Neuronal stem cell (in vitro differentiated cells): ENCODE results near the gene GPR55.

Experiments
- DNase-seq: peaks from one replicate; pipeline ENCODE4 v3.0.0-alpha.2; 2013; ENCODE audit warnings: low spot score
- H2AFZ ChIP-seq: one replicate; pipeline ENCODE4 v1.6.1; 2013; ENCODE audit warnings: mild to moderate bottlenecking, low read length, inconsistent platforms
- H2AK5ac ChIP-seq: 2 replicates; pipeline ENCODE4 v1.6.1; 2013; ENCODE audit warnings: low read depth, mild to moderate bottlenecking, inconsistent platforms, low read length, moderate library complexity, mixed read lengths
- H2BK120ac ChIP-seq: 2 replicates; pipeline ENCODE4 v1.6.1; 2013; ENCODE audit warnings: low read depth, mild to moderate bottlenecking, inconsistent platforms, low read length, moderate library complexity, mixed read lengths
- H2BK12ac ChIP-seq: one replicate; pipeline ENCODE4 v1.6.1; 2013; ENCODE audit warnings: low read length, inconsistent platforms
- H2BK15ac ChIP-seq: 2 replicates; pipeline ENCODE4 v1.6.1; 2013; ENCODE audit warnings: mild to moderate bottlenecking, low read length, inconsistent platforms, mixed read lengths
- H2BK5ac ChIP-seq: one replicate; pipeline ENCODE4 v1.6.1; 2013; ENCODE audit warnings: inconsistent platforms, mild to moderate bottlenecking, low read length, moderate library complexity
- H3K14ac ChIP-seq: one replicate; pipeline ENCODE4 v1.6.1; 2013; ENCODE audit warnings: low read length, inconsistent platforms
- H3K18ac ChIP-seq: 2 replicates; pipeline ENCODE4 v1.6.1; 2013; ENCODE audit warnings: low read length, inconsistent platforms
- H3K23ac ChIP-seq: 2 replicates; pipeline ENCODE4 v1.6.1; 2013; ENCODE audit warnings: low read depth, mild to moderate bottlenecking, mixed read lengths, low read length, inconsistent platforms; ENCODE audit not compliant: poor library complexity
- H3K27ac ChIP-seq: replicated peaks from 3 replicates; pipeline ENCODE4 v1.5.1; 2013; ENCODE audit warnings: low read length, inconsistent platforms
- H3K27me3 ChIP-seq, 3 experiments: 2 replicates each; pipeline ENCODE4 v1.6.1; 2013; ENCODE audit warnings: low read length in 3 of 3, mild to moderate bottlenecking in 2 of 3, inconsistent platforms in 1 of 3, low read depth in 1 of 3, mixed read lengths in 1 of 3, moderate library complexity in 1 of 3; ENCODE audit not compliant: control insufficient read depth in 3 of 3, insufficient read depth in 3 of 3
- H3K36me3 ChIP-seq, 2 donors: replicated peaks in 1 of 2; 2 replicates each; pipeline ENCODE4 v1.6.1; 2013; ENCODE audit warnings: low read length in 2 of 2; ENCODE audit not compliant: control insufficient read depth in 2 of 2, insufficient read depth in 2 of 2
- H3K4ac ChIP-seq: 2 replicates; pipeline ENCODE4 v1.6.1; 2013; ENCODE audit warnings: inconsistent platforms, mild to moderate bottlenecking, low read length, moderate library complexity
- H3K4me1 ChIP-seq, 2 donors: 1 replicate in 1 of 2; 2 replicates in 1 of 2; pipeline ENCODE4 v1.6.1; 2013; ENCODE audit warnings: low read length in 2 of 2, low read depth in 1 of 2; ENCODE audit not compliant: control insufficient read depth in 2 of 2, insufficient read depth in 1 of 2
- H3K4me2 ChIP-seq: one replicate; pipeline ENCODE4 v1.6.1; 2013; ENCODE audit warnings: mild to moderate bottlenecking, low read length, inconsistent platforms; ENCODE audit not compliant: insufficient read depth, poor library complexity, severe bottlenecking
- H3K4me3 ChIP-seq, 2 donors: 2 replicates each; pipeline ENCODE4 v1.5.1; 2013; ENCODE audit warnings: low read length in 2 of 2, mild to moderate bottlenecking in 2 of 2, inconsistent platforms in 1 of 2, moderate library complexity in 1 of 2
- H3K79me1 ChIP-seq: one replicate; pipeline ENCODE4 v1.6.1; 2013; ENCODE audit warnings: low read depth, mild to moderate bottlenecking, inconsistent platforms, low read length, moderate library complexity
- H3K9ac ChIP-seq: one replicate; pipeline ENCODE4 v1.6.1; 2013; ENCODE audit warnings: mild to moderate bottlenecking, low read depth, low read length, inconsistent platforms; ENCODE audit not compliant: poor library complexity
- H3K9me3 ChIP-seq, 2 donors: replicated peaks in 1 of 2; 2 replicates each; pipeline versions ENCODE3 to v1.6.1; 2013; ENCODE audit warnings: low read length in 2 of 2, mild to moderate bottlenecking in 2 of 2, inconsistent platforms in 1 of 2, low read depth in 1 of 2, mixed read lengths in 1 of 2, moderate library complexity in 1 of 2; ENCODE audit not compliant: control insufficient read depth in 2 of 2, insufficient read depth in 1 of 2
- H4K8ac ChIP-seq: one replicate; pipeline ENCODE4 v1.6.1; 2013; ENCODE audit warnings: low read depth, mild to moderate bottlenecking, inconsistent platforms, low read length, moderate library complexity
- H4K91ac ChIP-seq: one replicate; pipeline ENCODE4 v1.6.1; 2013; ENCODE audit warnings: low read length, low read depth, mild to moderate bottlenecking, inconsistent platforms; ENCODE audit not compliant: poor library complexity
- WGBS, 2 donors: extraction: QIAGEN DNeasy Blood & Tissue Kit; methylation state at CpG; one replicate each; pipeline ENCODE4 v1.1.7; 2013; ENCODE audit warnings: missing lambda C conversion rate in 2 of 2, mixed read lengths in 1 of 2; ENCODE audit not compliant: insufficient read length in 2 of 2, insufficient replicate concordance in 1 of 2; ENCODE audit errors: extremely low coverage in 2 of 2; 5-methylcytosine and 5-hydroxymethylcytosine counted together

GPR55 gene

DNA sequence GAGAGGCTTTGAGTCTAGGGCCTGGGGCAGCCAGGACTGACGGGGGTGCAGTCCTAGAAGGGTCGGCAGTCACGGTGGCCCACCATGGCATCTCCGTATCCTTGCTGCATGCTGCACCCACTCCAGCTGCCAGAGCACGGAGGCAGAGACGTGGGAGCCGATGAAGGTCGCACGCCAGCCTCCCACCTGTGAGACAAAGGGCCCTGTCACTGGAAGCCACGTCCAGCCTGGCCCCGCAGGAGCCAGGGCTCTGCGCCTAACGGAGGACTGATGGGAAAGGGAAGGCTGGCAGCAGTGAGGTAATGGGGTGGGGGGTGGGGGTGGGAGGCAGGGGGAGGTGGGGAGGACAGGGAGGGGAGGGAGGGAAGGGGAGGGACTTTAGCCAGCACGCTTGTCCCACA, 38.4 kb downstream of the GPR55 start:
- Histone ChIP-seq H3K4me3 (no peak overlapping the region), H3K23ac (no peak overlapping the region), H2BK120ac (no peak overlapping the region), H3K18ac (peak overlapping the region; percentile 81), H3K27ac (peak overlapping the region; percentile 31), H4K8ac (no peak overlapping the region), H2BK12ac (peak overlapping the region; percentile 86), H3K4ac (no peak overlapping the region), H3K79me1 (no peaks in the 10 kb centered on the region), H3K9ac (no peak overlapping the region), H3K4me2 (no peak overlapping the region), H3K27me3 (no peaks in the 10 kb centered on the region), H3K36me3 (peaks cover 0 to 2% of the 10 kb centered on the region in 2 donors), H3K4me1 (peaks cover 17 to 30% of the 10 kb centered on the region in 2 donors), H2AK5ac (peak overlapping the region; percentile 61), H2BK15ac (peak overlapping the region; percentile 79), H2AFZ (peak overlapping the region; percentile 58), H4K91ac (peak overlapping the region; percentile 40), H3K14ac (no peak overlapping the region), H3K9me3 (peaks cover 0 to 8% of the 10 kb centered on the region in 2 donors), H2BK5ac (peak overlapping the region; percentile 84)
- no CpG with 5 or more reads among the region's 14 CpGs for WGBS, 2 donors
- DNase-seq: no peak

GRCh38 chr2:230886206-230886605, 38.8 kb downstream of the GPR55 start:
- H3K36me3 ChIP-seq: peaks cover 0 to 2% of the 10 kb centered on the region in 2 donors
- H3K9me3 ChIP-seq: peaks cover 0 to 8% of the 10 kb centered on the region in 2 donors
- no peaks in the 10 kb centered on the region for H3K27me3 ChIP-seq
- no peak overlapping the region for H2BK15ac ChIP-seq
- H3K18ac ChIP-seq: peak overlapping the region; percentile 81
- H4K91ac ChIP-seq: no peak overlapping the region
- H3K23ac ChIP-seq: no peak overlapping the region
- H4K8ac ChIP-seq: no peak overlapping the region
- peak overlapping the region; percentile 58 for H2AFZ ChIP-seq
- H3K9ac ChIP-seq: no peak overlapping the region
- H2BK120ac ChIP-seq: no peak overlapping the region
- DNase-seq: no peak
- no peak overlapping the region for H3K4me3 ChIP-seq
- peak overlapping the region; percentile 86 for H2BK12ac ChIP-seq
- H3K14ac ChIP-seq: no peak overlapping the region
- H3K4ac ChIP-seq: no peak overlapping the region
- WGBS, 2 donors: no CpG with 5 or more reads among the region's 5 CpGs
- peak overlapping the region; percentile 61 for H2AK5ac ChIP-seq
- peak overlapping the region; percentile 84 for H2BK5ac ChIP-seq
- peaks cover 16 to 28% of the 10 kb centered on the region in 2 donors for H3K4me1 ChIP-seq
- H3K4me2 ChIP-seq: no peak overlapping the region
- peak overlapping the region; percentile 31 for H3K27ac ChIP-seq
- no peaks in the 10 kb centered on the region for H3K79me1 ChIP-seq

DNA sequence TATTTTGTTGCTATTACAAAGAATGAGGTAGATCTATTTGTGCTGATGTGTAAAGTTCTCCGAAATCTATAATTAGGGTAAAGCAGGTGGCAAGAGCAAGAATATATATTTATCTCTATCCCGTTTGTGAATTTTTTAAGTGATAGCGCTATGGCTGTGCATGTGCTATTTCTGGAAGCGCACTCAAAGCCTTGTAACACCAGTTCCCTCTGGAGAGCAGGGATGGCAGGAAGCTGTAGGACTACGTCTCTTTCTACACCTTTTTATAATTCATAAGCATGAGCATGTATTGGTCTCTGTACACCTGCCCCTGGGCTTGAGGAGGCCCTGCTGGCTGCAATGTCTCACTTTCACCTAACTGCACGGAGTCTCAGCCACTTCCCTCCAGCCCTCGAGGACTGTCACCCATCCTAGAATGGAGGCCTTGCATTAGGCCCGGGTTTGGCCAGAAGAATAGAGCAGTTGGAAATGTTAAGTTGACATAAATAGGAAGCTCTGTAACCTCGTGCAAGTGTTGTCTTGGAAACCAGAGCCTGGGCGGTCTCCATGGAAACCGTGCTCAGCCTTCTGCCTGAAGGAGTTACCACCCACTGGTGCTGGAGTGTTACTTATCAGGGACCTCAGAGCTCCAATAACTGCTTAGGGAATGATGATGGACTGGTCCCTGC, 39.4 kb downstream of the GPR55 start:
- no peak overlapping the region for H4K91ac ChIP-seq
- peaks cover 16 to 25% of the 10 kb centered on the region in 2 donors for H3K4me1 ChIP-seq
- no peak overlapping the region for H2BK15ac ChIP-seq
- H3K27ac ChIP-seq: peak overlapping the region; percentile 50
- no peaks in the 10 kb centered on the region for H3K27me3 ChIP-seq
- no CpG with 5 or more reads among the region's 11 CpGs for WGBS, 2 donors
- H3K36me3 ChIP-seq: peaks cover 0 to 2% of the 10 kb centered on the region in 2 donors
- H3K18ac ChIP-seq: peak overlapping the region; percentile 79
- H2BK120ac ChIP-seq: no peak overlapping the region
- H2BK5ac ChIP-seq: no peak overlapping the region
- no peak overlapping the region for H4K8ac ChIP-seq
- DNase-seq: peak; percentile 66
- peak overlapping the region in 1 of 2 donors; percentile 3 for H3K4me3 ChIP-seq
- peaks cover 0 to 8% of the 10 kb centered on the region in 2 donors for H3K9me3 ChIP-seq
- H3K4ac ChIP-seq: no peak overlapping the region
- H3K23ac ChIP-seq: no peak overlapping the region
- no peak overlapping the region for H3K4me2 ChIP-seq
- H3K14ac ChIP-seq: no peak overlapping the region
- no peak overlapping the region for H2AK5ac ChIP-seq
- H2AFZ ChIP-seq: peak overlapping the region; percentile 58
- H3K79me1 ChIP-seq: no peaks in the 10 kb centered on the region
- H3K9ac ChIP-seq: no peak overlapping the region
- no peak overlapping the region for H2BK12ac ChIP-seq

DNA sequence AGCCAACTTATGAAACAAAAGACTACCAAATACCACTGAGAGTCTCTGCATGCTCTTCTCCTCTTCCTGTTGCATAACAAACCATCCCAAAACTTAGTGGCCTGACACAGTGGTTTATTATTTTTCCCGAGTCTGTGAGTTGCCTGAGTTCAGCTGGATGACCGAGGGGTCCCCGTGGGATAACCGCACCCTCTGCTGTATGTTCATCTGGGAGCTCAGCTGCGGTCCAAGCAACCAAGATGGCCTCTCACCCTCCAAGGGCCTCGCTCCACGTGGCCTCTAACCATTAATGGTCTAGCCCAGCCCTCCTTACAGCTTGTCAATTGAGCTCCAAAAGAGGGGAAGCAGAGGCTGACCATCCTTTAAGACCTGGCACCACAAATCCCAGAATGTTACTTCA, 43.2 kb downstream of the GPR55 start:
- no peak overlapping the region for H3K14ac ChIP-seq
- no peak overlapping the region for H3K4ac ChIP-seq
- peaks cover 16 to 24% of the 10 kb centered on the region in 2 donors for H3K4me1 ChIP-seq
- H4K91ac ChIP-seq: no peak overlapping the region
- DNase-seq: no peak
- no peak overlapping the region for H3K4me3 ChIP-seq
- peaks cover 3% of the 10 kb centered on the region for H3K79me1 ChIP-seq
- no CpG with 5 or more reads among the region's 7 CpGs for WGBS, 2 donors
- H3K4me2 ChIP-seq: no peak overlapping the region
- no peak overlapping the region for H3K23ac ChIP-seq
- no peak overlapping the region for H2BK5ac ChIP-seq
- H3K9me3 ChIP-seq: no peaks in the 10 kb centered on the region
- no peak overlapping the region for H2AK5ac ChIP-seq
- no peak overlapping the region for H2BK12ac ChIP-seq
- no peak overlapping the region for H3K9ac ChIP-seq
- H3K27me3 ChIP-seq: no peaks in the 10 kb centered on the region
- H3K27ac ChIP-seq: no peak overlapping the region
- no peak overlapping the region for H2BK120ac ChIP-seq
- peaks cover 25 to 34% of the 10 kb centered on the region in 2 donors for H3K36me3 ChIP-seq
- H4K8ac ChIP-seq: no peak overlapping the region
- H3K18ac ChIP-seq: no peak overlapping the region
- H2AFZ ChIP-seq: no peak overlapping the region
- no peak overlapping the region for H2BK15ac ChIP-seq
